ENCODE measurements around the gene INF2.

Gene INF2

DNA sequence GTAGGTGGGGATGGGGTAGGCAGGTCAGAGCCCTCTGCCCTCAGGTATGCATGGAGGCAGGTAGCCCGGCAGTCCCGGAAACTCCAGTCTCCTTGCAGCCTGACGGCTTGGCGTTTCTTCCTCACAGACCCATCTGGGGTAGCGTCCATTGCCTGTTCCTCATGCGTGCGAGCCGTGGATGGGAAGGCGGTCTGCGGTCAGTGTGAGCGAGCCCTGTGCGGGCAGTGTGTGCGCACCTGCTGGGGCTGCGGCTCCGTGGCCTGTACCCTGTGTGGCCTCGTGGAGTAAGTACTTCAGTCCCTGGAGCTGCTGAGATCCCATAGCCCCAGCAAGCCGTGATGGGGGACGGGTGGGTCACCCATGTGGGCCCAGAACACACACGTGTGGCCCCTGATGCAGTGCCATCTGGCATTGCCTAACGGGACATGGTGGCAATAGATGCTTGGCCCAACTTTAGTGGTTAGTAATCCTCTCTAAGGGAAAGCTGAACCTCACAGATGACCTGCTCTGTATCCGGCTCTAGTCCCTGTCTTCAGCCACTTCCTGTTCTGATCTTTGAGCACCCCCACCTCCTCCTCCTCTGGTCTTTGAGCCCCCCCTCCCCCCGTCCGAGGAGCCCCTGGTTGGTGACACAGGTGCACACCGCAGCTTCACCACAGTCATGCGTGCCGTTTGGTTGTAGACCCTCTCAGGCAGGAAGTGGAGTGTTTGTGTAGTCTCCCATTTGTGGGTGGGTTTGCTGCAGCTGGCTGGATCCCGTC lies 67.2 kb downstream of the INF2 start:
- Histone ChIP-seq H4K20me1 (ENCODE audit: insufficient read depth) (no peaks in the 10 kb centered on the region), H3K9ac (no peak overlapping the region), H2AFZ (ENCODE audit: low read depth) (no peak overlapping the region), H3K27me3 (ENCODE audit: insufficient read depth, low read depth) (no peaks in the 10 kb centered on the region), H3K27ac (no peak overlapping the region), H3K79me2 (ENCODE audit: insufficient read depth, low read depth) (peaks cover 17% of the 10 kb centered on the region; the same call in 1 of the 2 replicates), H3K4me1 (ENCODE audit: low read depth, poor library complexity, severe bottlenecking) (peaks cover 7% of the 10 kb centered on the region), H3K4me2 (no peak overlapping the region), H3K36me3 (ENCODE audit: insufficient read depth) (no peaks in the 10 kb centered on the region), H3K4me3 (IDR thresholded peaks at IDR 0.05; ENCODE audit: insufficient read depth, low read depth, low read length) (no peak overlapping the region)
- TF ChIP-seq, protein P1, sequence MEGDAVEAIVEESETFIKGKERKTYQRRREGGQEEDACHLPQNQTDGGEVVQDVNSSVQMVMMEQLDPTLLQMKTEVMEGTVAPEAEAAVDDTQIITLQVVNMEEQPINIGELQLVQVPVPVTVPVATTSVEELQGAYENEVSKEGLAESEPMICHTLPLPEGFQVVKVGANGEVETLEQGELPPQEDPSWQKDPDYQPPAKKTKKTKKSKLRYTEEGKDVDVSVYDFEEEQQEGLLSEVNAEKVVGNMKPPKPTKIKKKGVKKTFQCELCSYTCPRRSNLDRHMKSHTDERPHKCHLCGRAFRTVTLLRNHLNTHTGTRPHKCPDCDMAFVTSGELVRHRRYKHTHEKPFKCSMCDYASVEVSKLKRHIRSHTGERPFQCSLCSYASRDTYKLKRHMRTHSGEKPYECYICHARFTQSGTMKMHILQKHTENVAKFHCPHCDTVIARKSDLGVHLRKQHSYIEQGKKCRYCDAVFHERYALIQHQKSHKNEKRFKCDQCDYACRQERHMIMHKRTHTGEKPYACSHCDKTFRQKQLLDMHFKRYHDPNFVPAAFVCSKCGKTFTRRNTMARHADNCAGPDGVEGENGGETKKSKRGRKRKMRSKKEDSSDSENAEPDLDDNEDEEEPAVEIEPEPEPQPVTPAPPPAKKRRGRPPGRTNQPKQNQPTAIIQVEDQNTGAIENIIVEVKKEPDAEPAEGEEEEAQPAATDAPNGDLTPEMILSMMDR (conservative IDR thresholded peaks at IDR 0.05; ENCODE audit: low read depth, low read length): no peak

DNA sequence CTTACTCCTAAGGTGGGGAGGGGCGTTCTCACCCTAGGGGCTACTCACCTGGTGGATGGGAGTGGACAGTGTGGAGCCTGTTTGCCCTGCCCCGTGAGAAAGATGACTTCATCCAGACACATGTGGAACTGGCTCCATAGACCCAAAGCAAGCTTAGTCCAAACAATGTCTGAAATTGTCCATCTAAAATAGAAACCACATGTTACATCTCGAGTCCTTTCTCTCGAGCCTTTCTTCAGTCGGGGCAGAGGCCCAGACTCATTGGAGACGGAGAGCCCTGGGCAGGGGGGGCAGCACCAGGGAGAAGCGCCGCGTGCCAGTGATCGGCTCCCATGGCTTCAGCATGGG lies 67.8 kb downstream of the INF2 start:
- Histone ChIP-seq H3K9ac (no peak overlapping the region), H3K36me3 (ENCODE audit: insufficient read depth) (no peaks in the 10 kb centered on the region), H3K4me2 (no peak overlapping the region), H2AFZ (ENCODE audit: low read depth) (no peak overlapping the region), H3K79me2 (ENCODE audit: insufficient read depth, low read depth) (peaks cover 17% of the 10 kb centered on the region; the same call in 1 of the 2 replicates), H3K4me3 (IDR thresholded peaks at IDR 0.05; ENCODE audit: insufficient read depth, low read depth, low read length) (no peak overlapping the region), H3K27ac (no peak overlapping the region), H3K4me1 (ENCODE audit: low read depth, poor library complexity, severe bottlenecking) (peaks cover 7% of the 10 kb centered on the region), H4K20me1 (ENCODE audit: insufficient read depth) (no peaks in the 10 kb centered on the region), H3K27me3 (ENCODE audit: insufficient read depth, low read depth) (no peaks in the 10 kb centered on the region)
- TF ChIP-seq, protein P1 (conservative IDR thresholded peaks at IDR 0.05; ENCODE audit: low read depth, low read length): no peak

DNA sequence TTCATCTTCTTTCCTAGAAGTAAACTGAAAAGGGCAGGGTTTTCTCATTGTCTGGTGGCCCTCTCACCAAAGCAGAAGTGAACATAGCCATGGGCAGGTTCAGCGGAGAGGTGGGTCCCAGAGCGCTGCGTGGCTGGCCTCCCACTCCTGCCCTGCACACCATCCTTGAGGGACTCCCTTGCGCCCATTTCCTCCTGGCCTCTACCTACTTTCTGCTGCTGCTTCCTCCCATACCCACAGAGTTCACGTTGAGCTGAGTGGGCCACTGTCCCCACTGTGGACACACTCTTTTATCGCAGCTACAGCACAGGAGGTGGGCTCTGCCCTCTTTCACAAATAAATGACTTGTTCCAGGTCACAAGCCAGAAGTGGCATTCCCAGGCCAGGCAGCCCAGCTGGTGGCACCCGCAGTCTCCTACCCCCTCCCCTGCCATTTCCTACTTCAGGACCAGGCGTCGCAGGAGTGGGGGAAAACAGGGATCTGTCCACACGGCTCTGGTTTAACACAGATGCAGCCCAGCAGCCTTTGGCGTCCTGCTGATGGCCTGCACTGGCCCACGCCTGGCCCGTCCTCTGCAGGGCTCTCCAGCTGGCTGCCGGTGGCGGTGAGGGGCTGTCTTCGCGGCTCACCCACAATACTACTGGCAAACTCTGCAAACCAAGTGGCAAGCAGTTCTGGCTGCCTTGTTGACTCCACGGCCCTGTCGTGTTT lies 68.4 kb downstream of the INF2 start:
- H3K4me2 ChIP-seq: no peak overlapping the region
- H3K4me1 ChIP-seq (ENCODE audit: low read depth, poor library complexity, severe bottlenecking): peaks cover 7% of the 10 kb centered on the region
- no peaks in the 10 kb centered on the region for H3K27me3 ChIP-seq (ENCODE audit: insufficient read depth, low read depth)
- H3K9ac ChIP-seq: no peak overlapping the region
- no peak overlapping the region for H3K27ac ChIP-seq
- no peaks in the 10 kb centered on the region for H3K36me3 ChIP-seq (ENCODE audit: insufficient read depth)
- no peak overlapping the region for H2AFZ ChIP-seq (ENCODE audit: low read depth)
- H4K20me1 ChIP-seq (ENCODE audit: insufficient read depth): no peaks in the 10 kb centered on the region
- no peak overlapping the region for H3K4me3 ChIP-seq (IDR thresholded peaks at IDR 0.05; ENCODE audit: insufficient read depth, low read depth, low read length)
- TF ChIP-seq, protein P1 (conservative IDR thresholded peaks at IDR 0.05; ENCODE audit: low read depth, low read length): no peak
- peaks cover 17% of the 10 kb centered on the region; the same call in 1 of the 2 replicates for H3K79me2 ChIP-seq (ENCODE audit: insufficient read depth, low read depth)

DNA sequence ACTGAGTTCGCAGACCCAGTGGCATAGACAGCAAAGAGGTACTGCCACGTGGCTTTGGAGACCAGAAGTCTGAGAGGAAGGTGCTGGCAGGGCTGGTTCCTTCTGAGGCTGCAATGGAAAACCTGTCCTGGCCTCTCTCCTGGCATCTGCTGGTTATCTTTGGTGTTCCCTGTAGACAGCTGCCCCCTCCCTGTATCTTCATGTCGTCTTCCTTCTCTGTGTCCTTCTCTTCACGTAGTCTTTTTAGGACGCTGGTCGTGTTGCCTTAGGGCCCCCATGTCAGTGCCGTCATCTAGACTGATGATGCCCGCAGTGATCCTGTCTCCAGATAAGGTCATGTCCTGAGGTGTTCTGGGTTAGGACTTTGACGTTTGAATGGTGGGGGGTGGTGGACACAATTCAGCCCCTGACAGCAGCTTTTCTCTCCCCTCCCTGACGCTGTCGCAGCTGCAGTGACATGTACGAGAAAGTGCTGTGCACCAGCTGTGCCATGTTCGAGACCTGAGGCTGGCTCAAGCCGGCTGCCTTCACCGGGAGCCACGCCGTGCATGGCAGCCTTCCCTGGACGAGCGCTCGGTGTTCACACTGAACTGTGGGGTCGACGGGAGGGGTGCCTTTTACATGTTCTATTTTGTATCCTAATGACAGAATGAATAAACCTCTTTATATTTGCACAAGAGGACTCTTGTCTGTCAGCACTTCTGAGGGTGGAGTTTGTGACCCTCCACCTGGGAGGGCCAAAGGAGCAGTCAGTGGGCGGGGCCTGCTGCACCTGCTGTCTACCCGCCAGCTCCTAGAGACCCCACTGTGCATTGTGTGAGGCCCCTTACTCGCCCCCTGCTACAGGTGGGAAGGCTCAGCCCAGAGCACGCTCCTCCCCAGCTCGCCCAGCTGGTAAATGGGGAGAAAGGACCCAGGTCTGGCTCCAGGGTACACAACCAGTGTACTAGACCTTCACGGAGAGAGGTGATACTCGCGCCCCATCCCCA lies 69.9 kb downstream of the INF2 start:
- no peak overlapping the region for H3K27ac ChIP-seq
- TF ChIP-seq, protein P1 (conservative IDR thresholded peaks at IDR 0.05; ENCODE audit: low read depth, low read length): no peak
- no peak overlapping the region for H2AFZ ChIP-seq (ENCODE audit: low read depth)
- H3K4me1 ChIP-seq (ENCODE audit: low read depth, poor library complexity, severe bottlenecking): peaks cover 5% of the 10 kb centered on the region
- no peaks in the 10 kb centered on the region for H4K20me1 ChIP-seq (ENCODE audit: insufficient read depth)
- H3K36me3 ChIP-seq (ENCODE audit: insufficient read depth): no peaks in the 10 kb centered on the region
- H3K4me3 ChIP-seq (IDR thresholded peaks at IDR 0.05; ENCODE audit: insufficient read depth, low read depth, low read length): no peak overlapping the region
- no peaks in the 10 kb centered on the region for H3K27me3 ChIP-seq (ENCODE audit: insufficient read depth, low read depth)
- H3K9ac ChIP-seq: no peak overlapping the region
- H3K4me2 ChIP-seq: no peak overlapping the region
- peaks cover 8% of the 10 kb centered on the region; the same call in 1 of the 2 replicates for H3K79me2 ChIP-seq (ENCODE audit: insufficient read depth, low read depth)
